ENCODE measurements around the gene NYAP1.

Gene NYAP1

DNA sequence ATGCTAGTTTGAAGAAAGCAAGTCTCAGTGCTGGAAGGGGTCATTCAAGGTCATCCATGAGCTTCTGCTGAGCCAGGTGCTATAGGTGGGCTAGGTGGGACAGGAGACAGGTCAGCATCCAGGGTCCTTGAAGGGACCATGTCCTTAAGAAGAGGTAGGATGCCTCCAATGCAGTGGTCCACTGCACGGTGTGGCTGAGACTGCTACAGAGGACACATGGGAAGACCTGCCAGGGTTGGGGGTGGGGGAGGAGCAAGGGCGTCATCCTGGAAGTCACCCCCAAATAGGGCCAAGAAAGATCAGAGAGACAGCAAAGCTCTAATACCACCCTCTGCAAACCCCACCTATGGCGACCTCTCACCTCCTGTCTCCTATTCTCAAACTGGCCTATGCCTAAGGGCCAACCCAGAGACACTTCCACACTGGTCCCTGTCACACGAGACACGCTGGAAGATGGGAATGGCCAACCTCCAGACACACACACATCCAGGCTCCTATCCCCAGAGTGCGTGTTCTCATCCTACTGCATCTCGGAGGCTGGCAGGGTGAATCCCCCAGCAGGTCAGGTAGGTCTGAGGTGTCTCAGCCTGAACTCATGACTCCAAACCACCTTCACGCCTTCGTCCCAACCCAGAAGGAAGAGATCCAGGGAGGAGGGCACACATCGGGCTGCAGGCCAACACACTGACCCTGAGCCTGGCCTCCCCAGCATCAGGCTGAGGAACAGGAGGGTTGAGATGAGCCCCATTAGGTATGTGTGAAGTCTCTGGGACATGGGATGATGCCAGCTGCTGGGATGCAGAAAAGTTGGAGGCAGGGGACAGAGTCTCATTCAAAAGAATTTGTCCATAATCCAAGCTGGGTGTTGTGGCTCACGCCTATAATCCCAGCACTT, 41.8 kb upstream of the NYAP1 start:
- no peaks in the 10 kb centered on the region for H3K36me3 ChIP-seq (ENCODE audit: insufficient read depth, low read length)
- no peak overlapping the region for H3K4me2 ChIP-seq (ENCODE audit: low read depth, low read length, poor library complexity, severe bottlenecking)
- H3K4me1 ChIP-seq (ENCODE audit: insufficient read depth, low read length, poor library complexity, severe bottlenecking), result peaks cover 12% of the 10 kb centered on the region
- no peak overlapping the region for H2AFZ ChIP-seq (ENCODE audit: low read length)
- H4K20me1 ChIP-seq (ENCODE audit: insufficient read depth, low read length, poor library complexity, severe bottlenecking), result no peaks in the 10 kb centered on the region
- TF ChIP-seq EZH2phosphoT487 (IDR thresholded peaks at IDR 0.05; ENCODE audit: borderline replicate concordance), result no peak
- TF ChIP-seq, protein P1, sequence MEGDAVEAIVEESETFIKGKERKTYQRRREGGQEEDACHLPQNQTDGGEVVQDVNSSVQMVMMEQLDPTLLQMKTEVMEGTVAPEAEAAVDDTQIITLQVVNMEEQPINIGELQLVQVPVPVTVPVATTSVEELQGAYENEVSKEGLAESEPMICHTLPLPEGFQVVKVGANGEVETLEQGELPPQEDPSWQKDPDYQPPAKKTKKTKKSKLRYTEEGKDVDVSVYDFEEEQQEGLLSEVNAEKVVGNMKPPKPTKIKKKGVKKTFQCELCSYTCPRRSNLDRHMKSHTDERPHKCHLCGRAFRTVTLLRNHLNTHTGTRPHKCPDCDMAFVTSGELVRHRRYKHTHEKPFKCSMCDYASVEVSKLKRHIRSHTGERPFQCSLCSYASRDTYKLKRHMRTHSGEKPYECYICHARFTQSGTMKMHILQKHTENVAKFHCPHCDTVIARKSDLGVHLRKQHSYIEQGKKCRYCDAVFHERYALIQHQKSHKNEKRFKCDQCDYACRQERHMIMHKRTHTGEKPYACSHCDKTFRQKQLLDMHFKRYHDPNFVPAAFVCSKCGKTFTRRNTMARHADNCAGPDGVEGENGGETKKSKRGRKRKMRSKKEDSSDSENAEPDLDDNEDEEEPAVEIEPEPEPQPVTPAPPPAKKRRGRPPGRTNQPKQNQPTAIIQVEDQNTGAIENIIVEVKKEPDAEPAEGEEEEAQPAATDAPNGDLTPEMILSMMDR (conservative IDR thresholded peaks at IDR 0.05; ENCODE audit: low read length), result no peak
- H3K9me3 ChIP-seq (ENCODE audit: insufficient read depth, low read depth, low read length), result no peaks in the 10 kb centered on the region
- no peaks in the 10 kb centered on the region for H3K9me2 ChIP-seq (replicated peaks; ENCODE audit: low read depth, low read length)
- H3K27me3 ChIP-seq (ENCODE audit: insufficient read depth, low read length, poor library complexity, severe bottlenecking), result no peaks in the 10 kb centered on the region
- H3K9ac ChIP-seq (ENCODE audit: low read depth, low read length, poor library complexity, severe bottlenecking), result no peak overlapping the region
- no peaks in the 10 kb centered on the region for H3K79me2 ChIP-seq (ENCODE audit: insufficient read depth, low read length)
- no peaks in the 10 kb centered on the region for H3F3A ChIP-seq (ENCODE audit: low read depth)
- no peak overlapping the region for H3K4me3 ChIP-seq (ENCODE audit: low read length, poor library complexity, severe bottlenecking)

DNA sequence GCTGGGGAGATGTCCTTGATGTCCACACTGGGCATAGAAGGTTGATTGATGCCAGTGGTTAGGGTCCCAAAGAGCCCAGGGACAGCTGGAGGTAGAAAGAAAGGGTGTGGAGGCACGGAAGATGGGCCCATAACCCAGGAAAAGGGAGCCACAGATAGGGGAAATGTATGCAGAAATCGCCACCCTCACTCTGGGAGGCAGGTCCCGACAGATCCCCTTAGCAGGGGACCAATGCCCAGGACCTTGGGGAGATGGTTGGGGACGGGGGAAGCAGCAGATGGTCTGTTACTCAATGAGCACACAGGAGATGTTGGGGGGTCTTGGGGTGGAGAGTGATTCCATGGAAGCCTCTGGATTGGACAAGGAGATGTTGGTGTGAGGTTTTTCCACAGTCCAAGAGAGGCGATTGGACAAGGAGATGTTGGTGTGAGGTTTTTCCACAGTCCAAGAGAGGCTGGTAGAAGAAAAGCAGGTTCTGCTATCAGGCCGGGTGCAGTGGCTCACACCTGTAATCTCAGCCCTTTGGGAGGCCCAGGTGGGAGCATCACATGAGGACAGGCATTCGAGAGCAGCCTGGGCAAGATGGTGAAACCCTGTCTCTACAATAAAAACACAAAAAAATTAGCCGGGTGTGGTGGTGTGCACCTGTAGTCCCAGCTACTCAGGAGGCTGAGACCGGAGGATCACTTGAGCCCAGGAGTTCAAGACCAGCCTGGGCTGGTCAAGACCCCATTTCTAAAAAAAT, 40.5 kb upstream of the NYAP1 start:
- no peak for TF ChIP-seq EZH2phosphoT487 (IDR thresholded peaks at IDR 0.05; ENCODE audit: borderline replicate concordance)
- TF ChIP-seq, protein P1 (conservative IDR thresholded peaks at IDR 0.05; ENCODE audit: low read length), result no peak
- H3K36me3 ChIP-seq (ENCODE audit: insufficient read depth, low read length), result no peaks in the 10 kb centered on the region
- no peaks in the 10 kb centered on the region for H3K9me2 ChIP-seq (replicated peaks; ENCODE audit: low read depth, low read length)
- no peaks in the 10 kb centered on the region for H4K20me1 ChIP-seq (ENCODE audit: insufficient read depth, low read length, poor library complexity, severe bottlenecking)
- no peak overlapping the region for H3K9ac ChIP-seq (ENCODE audit: low read depth, low read length, poor library complexity, severe bottlenecking)
- no peaks in the 10 kb centered on the region for H3F3A ChIP-seq (ENCODE audit: low read depth)
- no peak overlapping the region for H3K4me3 ChIP-seq (ENCODE audit: low read length, poor library complexity, severe bottlenecking)
- H3K4me1 ChIP-seq (ENCODE audit: insufficient read depth, low read length, poor library complexity, severe bottlenecking), result peaks cover 12% of the 10 kb centered on the region
- no peak overlapping the region for H3K4me2 ChIP-seq (ENCODE audit: low read depth, low read length, poor library complexity, severe bottlenecking)
- H3K9me3 ChIP-seq (ENCODE audit: insufficient read depth, low read depth, low read length), result no peaks in the 10 kb centered on the region
- H2AFZ ChIP-seq (ENCODE audit: low read length), result no peak overlapping the region
- H3K79me2 ChIP-seq (ENCODE audit: insufficient read depth, low read length), result no peaks in the 10 kb centered on the region
- no peaks in the 10 kb centered on the region for H3K27me3 ChIP-seq (ENCODE audit: insufficient read depth, low read length, poor library complexity, severe bottlenecking)

DNA sequence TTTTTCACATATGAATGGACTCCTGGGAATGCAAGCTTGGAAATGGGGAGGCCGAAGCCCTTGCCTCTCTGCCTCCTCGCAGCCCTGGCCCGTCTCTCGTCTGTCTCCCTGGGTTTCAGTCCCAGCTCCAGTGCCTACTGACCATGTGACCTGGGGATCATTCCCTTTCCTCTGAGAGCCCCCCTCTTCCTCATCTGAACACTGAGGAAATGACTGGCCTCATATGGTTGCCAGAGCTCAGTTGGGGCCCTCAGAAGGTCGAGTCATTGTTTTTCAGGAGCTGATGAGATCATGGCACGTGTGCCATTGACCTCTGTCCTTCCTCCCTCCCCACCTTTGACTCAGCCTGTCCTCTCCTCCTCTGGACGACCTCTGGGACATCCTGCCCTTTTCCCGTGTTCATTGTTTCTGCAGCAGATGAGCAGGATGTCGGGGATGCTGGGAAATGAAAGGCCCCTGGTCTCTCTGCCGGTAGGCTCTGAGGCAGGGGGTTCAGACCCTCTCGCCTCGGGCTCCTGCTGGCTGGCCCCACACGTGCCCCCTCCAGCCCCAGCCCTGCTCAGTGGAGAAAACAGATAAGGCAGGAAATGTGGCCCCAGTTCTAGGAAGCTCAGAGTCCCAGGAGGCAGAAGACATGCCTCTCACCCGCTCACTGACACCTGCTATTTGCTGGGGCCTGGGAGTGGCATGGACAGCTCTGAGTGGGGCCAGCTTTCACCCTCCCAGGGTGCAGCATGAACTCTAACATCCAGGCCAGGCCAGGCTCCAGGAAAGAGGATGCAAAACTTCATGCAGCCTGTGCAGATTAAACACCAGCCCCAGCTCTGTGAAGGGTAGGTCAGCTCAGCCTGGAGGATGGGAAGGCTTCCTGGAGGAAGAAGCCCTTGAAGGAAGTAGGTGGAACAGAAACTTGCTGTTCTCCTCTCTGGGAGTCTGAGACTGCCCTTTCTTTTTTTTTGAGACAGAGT, 39.1 kb upstream of the NYAP1 start:
- H3K27me3 ChIP-seq (ENCODE audit: insufficient read depth, low read length, poor library complexity, severe bottlenecking), result no peaks in the 10 kb centered on the region
- no peaks in the 10 kb centered on the region for H4K20me1 ChIP-seq (ENCODE audit: insufficient read depth, low read length, poor library complexity, severe bottlenecking)
- no peaks in the 10 kb centered on the region for H3K36me3 ChIP-seq (ENCODE audit: insufficient read depth, low read length)
- peak overlapping the region; percentile 38 for H3K4me2 ChIP-seq (ENCODE audit: low read depth, low read length, poor library complexity, severe bottlenecking)
- peak overlapping the region; percentile 53 for H3K9ac ChIP-seq (ENCODE audit: low read depth, low read length, poor library complexity, severe bottlenecking)
- no peaks in the 10 kb centered on the region for H3K9me2 ChIP-seq (replicated peaks; ENCODE audit: low read depth, low read length)
- H3K4me1 ChIP-seq (ENCODE audit: insufficient read depth, low read length, poor library complexity, severe bottlenecking), result peaks cover 12% of the 10 kb centered on the region
- H3K4me3 ChIP-seq (ENCODE audit: low read length, poor library complexity, severe bottlenecking), result no peak overlapping the region
- no peaks in the 10 kb centered on the region for H3K79me2 ChIP-seq (ENCODE audit: insufficient read depth, low read length)
- H3K9me3 ChIP-seq (ENCODE audit: insufficient read depth, low read depth, low read length), result no peaks in the 10 kb centered on the region
- H3F3A ChIP-seq (ENCODE audit: low read depth), result no peaks in the 10 kb centered on the region
- no peak for TF ChIP-seq EZH2phosphoT487 (IDR thresholded peaks at IDR 0.05; ENCODE audit: borderline replicate concordance)
- TF ChIP-seq, protein P1 (conservative IDR thresholded peaks at IDR 0.05; ENCODE audit: low read length), result no peak
- peak overlapping the region; percentile 18; the same call in 1 of the 2 replicates for H2AFZ ChIP-seq (ENCODE audit: low read length)

Measured in Loucy (cell line).